ENCODE measurements around the gene ASIP.
A peak's percentile ranks its signal among the peaks of the same experiment; 100 is the strongest.

ASIP gene

DNA sequence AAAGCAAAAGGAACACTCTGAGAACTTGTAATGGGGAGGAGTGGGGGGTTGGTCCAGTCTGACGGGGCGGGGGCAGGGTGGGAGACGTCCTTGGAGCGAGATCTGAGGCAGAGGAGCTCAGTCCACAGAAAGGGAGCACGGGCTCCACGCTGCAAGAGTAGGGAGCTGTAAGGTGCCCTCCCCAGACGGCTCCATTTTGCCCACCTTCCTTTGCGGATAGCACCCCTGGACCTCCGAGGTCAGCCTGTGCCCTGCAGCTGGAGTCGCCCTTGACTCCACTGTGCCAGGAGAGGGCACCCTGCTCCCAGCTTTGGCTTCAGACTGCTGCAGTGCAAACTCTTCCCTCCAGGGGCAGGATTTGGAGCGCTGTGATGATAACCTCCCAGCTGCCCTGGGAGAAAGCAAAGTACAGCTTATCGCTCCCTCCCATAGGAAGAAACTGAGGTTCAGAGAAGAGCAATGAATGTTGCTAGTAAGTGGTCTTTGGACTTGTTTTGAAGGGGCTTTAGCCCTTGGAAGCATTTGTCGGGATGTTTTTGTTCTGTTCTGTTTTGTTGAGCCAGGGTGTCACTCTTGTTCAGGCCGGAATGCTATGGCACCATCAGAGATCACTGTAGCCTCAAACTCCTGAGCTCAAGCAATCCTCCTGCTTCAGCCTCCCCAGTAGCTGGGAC is 71.5 kb downstream of the ASIP start:
- DNase-seq = peak; percentile 77

DNA sequence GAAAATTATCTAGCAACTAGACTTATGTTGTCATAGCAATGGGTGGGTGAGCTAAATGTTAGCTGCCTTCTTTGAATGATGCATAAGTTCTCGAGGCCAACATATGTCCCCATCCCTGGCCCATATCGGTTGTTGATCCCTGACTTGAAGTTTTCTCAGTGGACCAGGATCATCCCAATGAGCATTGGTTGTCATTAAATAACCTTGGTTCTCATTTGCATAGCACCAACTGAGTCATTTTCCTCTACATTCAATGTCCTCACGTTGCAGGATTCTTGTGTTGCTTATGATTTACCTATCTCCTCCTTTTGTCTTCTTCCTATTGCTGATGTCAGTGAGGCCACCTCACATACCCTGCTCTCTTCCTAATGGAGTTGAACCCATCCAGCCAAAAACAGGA is 74.0 kb downstream of the ASIP start:
- no peak for DNase-seq

DNA sequence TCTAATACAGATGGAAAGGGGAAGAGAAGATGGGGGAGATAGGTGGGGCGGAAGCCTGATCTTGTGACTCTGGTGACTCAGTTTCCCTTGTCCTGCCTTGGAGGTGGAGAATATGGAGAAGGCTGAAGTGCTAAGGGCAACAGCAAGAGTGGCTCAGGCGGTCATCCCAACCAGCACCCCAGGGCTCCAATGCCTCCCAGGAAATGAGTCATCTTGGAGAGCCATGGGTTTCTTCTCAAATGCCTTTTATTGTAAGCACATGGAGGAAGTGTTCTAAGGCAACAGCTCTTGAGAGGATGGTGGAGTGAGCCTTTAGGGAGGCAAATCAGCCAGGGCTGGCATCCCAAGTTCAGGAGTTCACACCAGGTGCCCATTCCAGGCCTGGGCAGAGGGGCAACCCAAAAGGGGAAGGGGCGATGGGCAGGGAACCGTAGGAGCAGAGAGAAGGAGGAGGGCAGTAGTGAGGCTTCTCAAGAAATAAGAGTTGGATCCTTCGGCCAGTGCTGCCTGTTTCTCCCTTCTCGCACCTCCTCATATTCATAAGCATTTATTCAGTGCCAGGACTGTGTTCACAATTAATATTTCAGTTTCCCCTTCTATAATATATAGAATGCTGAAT is 75.1 kb downstream of the ASIP start:
- DNase-seq = no peak
